ENCODE data around the gene LMAN2L. TPM values are rescaled to one million over a fixed set of nuclear protein-coding genes. Genes with fewer than 3 reads are reported as not detected.

Gene LMAN2L
- total RNA-seq, 2 experiments from 2014 or later: 1.1 to 1.8 TPM

GRCh38 chr2:96687266-96687665, 52.6 kb downstream of the LMAN2L start:
- no peak overlapping the region for H3K4me3 Mint-ChIP-seq
- ATAC-seq (ENCODE audit: poor library complexity) (no peak), DNase-seq (no peak)
- intact Hi-C loops (cut with DNase I, micrococcal nuclease): no loop called here
- Histone ChIP-seq H3K27me3 (ENCODE audit: control insufficient read depth in 1 of 2, insufficient read depth in 2 of 2, low read length in 2 of 2) (no peaks in the 10 kb centered on the region), H3K4me3 (ENCODE audit: low read length) (no peak overlapping the region), H3K27ac (ENCODE audit: low read depth in 1 of 2, low read length in 2 of 2) (no peak overlapping the region), H3K36me3 (ENCODE audit: insufficient read depth, low read length) (no peaks in the 10 kb centered on the region), H3K4me1 (ENCODE audit: insufficient read depth, low read length) (no peaks in the 10 kb centered on the region), H3K9me3 (ENCODE audit: control insufficient read depth in 1 of 2, insufficient read depth in 1 of 2, low read length in 2 of 2) (no peaks in the 10 kb centered on the region)
- peaks cover 3% of the 10 kb centered on the region for H3K27me3 Mint-ChIP-seq
- TF ChIP-seq, protein P1, sequence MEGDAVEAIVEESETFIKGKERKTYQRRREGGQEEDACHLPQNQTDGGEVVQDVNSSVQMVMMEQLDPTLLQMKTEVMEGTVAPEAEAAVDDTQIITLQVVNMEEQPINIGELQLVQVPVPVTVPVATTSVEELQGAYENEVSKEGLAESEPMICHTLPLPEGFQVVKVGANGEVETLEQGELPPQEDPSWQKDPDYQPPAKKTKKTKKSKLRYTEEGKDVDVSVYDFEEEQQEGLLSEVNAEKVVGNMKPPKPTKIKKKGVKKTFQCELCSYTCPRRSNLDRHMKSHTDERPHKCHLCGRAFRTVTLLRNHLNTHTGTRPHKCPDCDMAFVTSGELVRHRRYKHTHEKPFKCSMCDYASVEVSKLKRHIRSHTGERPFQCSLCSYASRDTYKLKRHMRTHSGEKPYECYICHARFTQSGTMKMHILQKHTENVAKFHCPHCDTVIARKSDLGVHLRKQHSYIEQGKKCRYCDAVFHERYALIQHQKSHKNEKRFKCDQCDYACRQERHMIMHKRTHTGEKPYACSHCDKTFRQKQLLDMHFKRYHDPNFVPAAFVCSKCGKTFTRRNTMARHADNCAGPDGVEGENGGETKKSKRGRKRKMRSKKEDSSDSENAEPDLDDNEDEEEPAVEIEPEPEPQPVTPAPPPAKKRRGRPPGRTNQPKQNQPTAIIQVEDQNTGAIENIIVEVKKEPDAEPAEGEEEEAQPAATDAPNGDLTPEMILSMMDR (IDR thresholded peaks at IDR 0.05): no peak
- no peaks in the 10 kb centered on the region for H3K4me1 Mint-ChIP-seq (ENCODE audit: low read depth)
- no peaks in the 10 kb centered on the region for H3K9me3 Mint-ChIP-seq
- ChIA-PET CTCF (no interaction called here), POLR2A (no interaction called here)
- no peak overlapping the region for H3K27ac Mint-ChIP-seq
- H3K36me3 Mint-ChIP-seq (ENCODE audit: low read depth): no peaks in the 10 kb centered on the region

GRCh38 chr2:96685577-96686459, 54.0 kb downstream of the LMAN2L start:
- H3K36me3 Mint-ChIP-seq (ENCODE audit: low read depth): no peaks in the 10 kb centered on the region
- Histone ChIP-seq H3K4me1 (ENCODE audit: insufficient read depth, low read length) (no peaks in the 10 kb centered on the region), H3K36me3 (ENCODE audit: insufficient read depth, low read length) (no peaks in the 10 kb centered on the region), H3K4me3 (ENCODE audit: low read length) (no peak overlapping the region), H3K27me3 (ENCODE audit: control insufficient read depth in 1 of 2, insufficient read depth in 2 of 2, low read length in 2 of 2) (no peaks in the 10 kb centered on the region), H3K27ac (ENCODE audit: low read depth in 1 of 2, low read length in 2 of 2) (no peak overlapping the region), H3K9me3 (ENCODE audit: control insufficient read depth in 1 of 2, insufficient read depth in 1 of 2, low read length in 2 of 2) (no peaks in the 10 kb centered on the region)
- no peak for DNase-seq
- no peak overlapping the region for H3K4me3 Mint-ChIP-seq
- H3K4me1 Mint-ChIP-seq (ENCODE audit: low read depth): no peaks in the 10 kb centered on the region
- intact Hi-C loops (cut with DNase I, micrococcal nuclease): no loop called here
- ATAC-seq (ENCODE audit: poor library complexity): no peak
- no peak overlapping the region for H3K27ac Mint-ChIP-seq
- CTCF ChIA-PET: no interaction called here
- POLR2A ChIA-PET: no interaction called here
- H3K27me3 Mint-ChIP-seq: peaks cover 3% of the 10 kb centered on the region
- no peaks in the 10 kb centered on the region for H3K9me3 Mint-ChIP-seq
- TF ChIP-seq, protein P1 (IDR thresholded peaks at IDR 0.05): no peak

DNA sequence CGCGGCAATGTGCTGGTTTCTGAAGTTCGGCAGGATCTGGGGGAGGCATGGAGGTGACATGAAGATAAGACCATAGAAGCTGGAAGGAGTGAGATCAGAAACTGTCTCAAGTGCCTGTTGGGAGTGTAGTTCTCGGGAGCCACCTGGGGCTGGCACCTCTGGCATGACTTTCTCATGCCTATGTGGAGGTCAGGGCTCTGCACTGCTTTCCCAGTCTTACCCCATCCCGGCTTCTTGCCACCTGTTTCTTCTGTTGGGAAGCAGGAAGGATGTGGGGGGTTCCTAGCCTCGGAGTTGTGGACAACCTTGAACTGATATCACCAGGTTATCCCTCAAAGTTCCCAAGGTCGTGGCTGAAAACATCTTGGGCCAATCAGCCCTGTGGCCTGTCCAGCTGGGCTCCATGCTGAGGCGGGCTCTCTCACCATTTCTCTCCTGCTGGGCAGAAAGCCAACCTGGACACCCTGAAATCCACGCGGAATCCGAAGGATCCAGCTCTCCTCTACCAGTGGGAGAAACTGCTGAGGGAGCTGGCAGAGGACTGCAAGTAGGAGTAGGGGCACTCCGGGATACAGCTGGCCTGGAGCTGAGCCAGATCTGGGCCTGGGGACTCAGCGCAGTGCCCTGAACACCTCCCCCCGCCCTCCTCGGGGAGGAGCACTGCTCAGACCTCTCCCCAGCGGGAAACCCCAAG, 54.8 kb downstream of the LMAN2L start:
- intact Hi-C loops (cut with DNase I, micrococcal nuclease): no loop called here
- no peak for ATAC-seq (ENCODE audit: poor library complexity)
- TF ChIP-seq, protein P1 (IDR thresholded peaks at IDR 0.05): no peak

More for the DNA sequence above, 54.8 kb downstream of the LMAN2L start:
- ChIA-PET POLR2A (no interaction called here), CTCF (no interaction called here)
- H3K36me3 ChIP-seq (ENCODE audit: insufficient read depth, low read length): no peaks in the 10 kb centered on the region
- Mint-ChIP-seq H3K4me3 (no peak overlapping the region), H3K4me1 (ENCODE audit: low read depth) (no peaks in the 10 kb centered on the region), H3K9me3 (no peaks in the 10 kb centered on the region), H3K36me3 (ENCODE audit: low read depth) (no peaks in the 10 kb centered on the region), H3K27ac (no peak overlapping the region), H3K27me3 (peaks cover 3% of the 10 kb centered on the region)
- H3K9me3 ChIP-seq (ENCODE audit: control insufficient read depth in 1 of 2, insufficient read depth in 1 of 2, low read length in 2 of 2): no peaks in the 10 kb centered on the region
- no peak overlapping the region for H3K27ac ChIP-seq (ENCODE audit: low read depth in 1 of 2, low read length in 2 of 2)
- H3K27me3 ChIP-seq (ENCODE audit: control insufficient read depth in 1 of 2, insufficient read depth in 2 of 2, low read length in 2 of 2): no peaks in the 10 kb centered on the region
- no peak overlapping the region for H3K4me3 ChIP-seq (ENCODE audit: low read length)
- no peaks in the 10 kb centered on the region for H3K4me1 ChIP-seq (ENCODE audit: insufficient read depth, low read length)
- no peak for DNase-seq
